Fibroblast of peridontal ligament (primary cell): ENCODE data around the gene HNRNPH1.

Source experiments
- DNase-seq: peaks from one replicate; pipeline ENCODE4 v3.0.0-alpha.2; 2010; ENCODE audit errors: extremely low read depth

HNRNPH1 gene

GRCh38 chr5:179603308-179603707 is 20.2 kb downstream of the HNRNPH1 start:
- DNase-seq: no peak

DNA sequence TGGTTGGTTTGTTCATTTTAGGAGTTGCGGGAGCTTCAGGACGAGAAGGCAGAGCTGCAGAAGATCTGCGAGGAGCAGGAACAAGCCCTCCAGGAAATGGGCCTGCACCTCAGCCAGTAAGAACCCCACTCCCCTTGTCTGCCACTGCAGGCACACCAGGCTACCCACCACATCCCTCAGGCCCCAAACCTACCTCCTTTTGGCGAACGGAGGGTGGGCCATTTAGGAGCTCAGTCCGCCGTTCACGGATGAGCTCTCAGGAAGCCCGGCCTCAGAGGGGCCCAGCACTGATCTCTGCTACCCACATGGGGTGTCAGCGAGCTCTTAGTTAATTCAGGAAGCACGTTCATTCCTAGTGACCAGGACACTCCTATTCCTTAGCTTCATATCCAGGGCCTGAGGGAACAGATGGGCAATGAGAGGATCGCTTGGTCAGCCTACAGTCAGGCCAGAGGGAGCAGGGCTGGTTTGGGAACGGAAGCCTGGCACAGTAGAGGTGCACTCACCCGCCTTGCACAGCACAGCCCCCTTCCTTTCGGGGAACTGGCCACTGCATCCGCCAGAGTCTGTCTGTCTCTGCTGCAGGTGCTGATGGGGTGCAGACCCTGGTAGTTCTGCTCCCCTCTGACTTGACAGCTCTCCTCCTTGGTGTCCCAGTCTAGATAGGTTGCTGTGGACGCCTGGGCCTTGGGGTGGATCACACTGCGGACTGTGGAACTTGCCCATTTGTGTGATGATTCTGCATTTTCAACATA is 21.4 kb downstream of the HNRNPH1 start:
- DNase-seq: no peak

GRCh38 chr5:179599973-179600372 is 23.5 kb downstream of the HNRNPH1 start:
- DNase-seq: no peak

DNA sequence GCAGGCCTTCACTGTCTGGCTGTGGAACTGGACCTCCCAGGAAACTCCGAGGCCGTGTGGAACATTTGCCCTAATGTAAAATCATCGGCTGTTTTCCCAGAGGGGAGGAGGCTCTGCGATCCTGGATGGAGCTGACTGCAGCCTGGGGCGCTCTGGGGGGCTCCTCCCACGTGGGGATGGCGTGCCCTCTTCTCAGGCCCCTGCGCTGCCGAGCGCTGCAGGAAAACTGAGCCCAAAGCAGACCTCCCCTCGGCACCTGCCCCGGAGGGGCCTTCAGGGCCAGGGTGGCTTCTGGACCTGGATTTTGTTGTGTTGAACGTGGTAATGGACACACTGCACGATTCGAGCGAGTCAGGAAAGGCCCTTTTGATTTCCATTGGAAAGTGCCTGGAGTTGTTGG is 23.9 kb downstream of the HNRNPH1 start:
- no peak for DNase-seq

GRCh38 chr5:179599100-179599499 is 24.4 kb downstream of the HNRNPH1 start:
- DNase-seq: no peak

DNA sequence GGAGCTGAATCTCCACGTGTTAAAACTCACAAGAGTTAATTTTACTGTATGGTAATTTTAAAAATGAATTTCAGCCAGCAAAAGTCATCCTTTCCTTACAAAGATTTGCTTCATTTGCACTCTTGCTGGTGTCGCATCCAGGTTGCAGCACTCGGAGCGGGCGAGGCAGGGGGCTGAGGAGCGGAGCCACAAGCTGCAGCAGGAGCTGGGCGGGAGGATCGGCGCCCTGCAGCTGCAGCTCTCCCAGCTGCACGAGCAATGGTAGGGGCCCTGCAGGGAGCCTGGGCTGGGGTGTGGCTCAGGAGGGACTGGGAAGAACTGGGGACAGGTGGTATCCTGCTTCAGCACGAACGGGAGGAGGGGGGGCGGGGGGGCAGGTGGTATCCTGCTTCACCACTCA is 27.1 kb downstream of the HNRNPH1 start:
- no peak for DNase-seq

DNA sequence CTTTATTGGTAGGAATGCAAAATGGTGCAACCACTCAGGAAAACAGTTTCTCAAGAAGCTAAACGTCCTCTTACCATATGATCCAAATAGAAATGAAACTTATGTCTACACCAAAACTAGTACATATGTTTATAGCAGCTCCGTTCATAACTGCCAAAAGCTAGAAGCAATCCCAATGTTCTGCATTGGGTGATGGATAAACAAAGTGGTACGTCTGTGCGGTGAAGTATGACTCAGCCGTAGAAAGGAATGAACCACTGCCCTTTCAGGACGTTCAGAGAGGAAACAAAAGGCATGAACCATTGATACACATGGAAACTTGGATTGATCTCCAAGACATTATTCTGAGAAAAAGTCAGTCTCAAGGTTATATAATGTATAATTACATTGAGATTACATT is 27.6 kb downstream of the HNRNPH1 start:
- DNase-seq: peak; percentile 84

GRCh38 chr5:179588166-179588565 is 35.3 kb downstream of the HNRNPH1 start:
- DNase-seq: no peak

DNA sequence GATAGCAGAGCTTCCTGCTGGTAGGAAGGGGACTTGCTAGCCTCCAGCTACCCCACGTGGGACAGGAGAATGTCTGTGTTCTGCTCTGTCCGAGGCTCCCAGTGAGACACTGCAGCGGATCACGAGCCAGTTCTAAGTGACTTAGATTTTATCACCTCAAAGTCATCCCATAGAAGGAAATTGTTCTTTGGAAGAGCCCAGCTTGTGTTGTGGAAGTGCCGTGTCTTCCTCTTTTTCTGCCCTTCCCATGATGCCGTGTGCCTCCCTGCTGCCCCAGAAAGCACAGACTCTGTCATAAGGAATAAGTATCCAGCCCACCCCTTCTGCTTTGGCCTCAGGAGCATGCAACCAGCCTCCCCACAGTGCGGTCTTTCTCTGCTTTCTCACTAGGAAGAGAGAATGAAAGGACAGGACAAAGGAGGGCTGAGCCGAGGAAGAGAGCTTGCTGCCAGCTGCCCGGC is 37.5 kb downstream of the HNRNPH1 start:
- DNase-seq: no peak

- DNase-seq: no peak
These were observed 46.0 kb downstream of the HNRNPH1 start for GRCh38 chr5:179577286-179577960.

GRCh38 chr5:179572386-179572785 is 51.1 kb downstream of the HNRNPH1 start:
- DNase-seq: no peak

- DNase-seq: no peak
These were observed 54.8 kb downstream of the HNRNPH1 start for GRCh38 chr5:179568721-179569120.

- no peak for DNase-seq
These were observed 58.9 kb downstream of the HNRNPH1 start for GRCh38 chr5:179564526-179564925.
